ENCODE data around the gene C3orf70. TPM values are rescaled to one million over a fixed set of nuclear protein-coding genes. Genes with fewer than 3 reads are reported as not detected.

C3orf70 gene
- total and polyA plus RNA-seq, 2 of the 8 experiments (the other 6 are each of a cell fraction or from before 2014, with no cell fraction given), result 1.7 to 2.0 TPM

DNA sequence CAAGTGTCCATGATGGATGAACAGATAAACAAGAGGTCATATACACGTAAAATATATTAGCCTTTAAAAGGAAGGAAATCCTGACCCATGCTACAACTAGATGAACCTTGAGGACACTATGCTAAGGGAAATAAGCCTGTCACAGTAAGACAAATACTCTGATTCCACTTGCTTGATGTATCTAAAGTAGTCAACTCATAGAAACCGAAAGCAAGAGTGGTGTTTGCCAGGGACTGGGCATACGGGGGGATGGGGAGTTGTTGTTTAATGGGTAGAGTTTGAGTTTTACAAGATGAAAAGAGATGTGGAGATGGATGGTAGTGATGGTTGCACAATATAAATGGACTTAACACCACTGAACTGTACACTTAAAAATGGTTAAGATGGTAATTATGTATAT, 65.4 kb downstream of the C3orf70 start:
- Histone ChIP-seq H3K18ac (ENCODE audit: extremely low read depth, low read length) (no peak overlapping the region), H3K4me2 (ENCODE audit: insufficient read depth in 1 of 2, low read depth in 2 of 2, low read length in 2 of 2) (no peak overlapping the region), H2AFZ (ENCODE audit: low read length) (no peak overlapping the region), H2BK20ac (ENCODE audit: low read length) (no peak overlapping the region), H3K79me1 (ENCODE audit: low read depth, low read length) (no peaks in the 10 kb centered on the region), H3K9me3 (ENCODE audit: insufficient read depth in 2 of 2, low read depth in 1 of 2, low read length in 1 of 2) (no peaks in the 10 kb centered on the region), H2BK120ac (replicated peaks; ENCODE audit: low read depth, low read length) (no peak overlapping the region), H3K79me2 (ENCODE audit: control insufficient read depth in 1 of 2, insufficient read depth in 2 of 2, low read length in 2 of 2) (no peaks in the 10 kb centered on the region), H2BK15ac (ENCODE audit: low read length) (no peak overlapping the region), H3K56ac (replicated peaks; ENCODE audit: insufficient read length, low read depth, low read length) (no peak overlapping the region), H3K14ac (ENCODE audit: insufficient read length) (no peak overlapping the region), H3K4me3 (ENCODE audit: extremely low read depth in 1 of 4, insufficient read depth in 2 of 4, low read depth in 3 of 4, low read length in 4 of 4) (no peak overlapping the region), H3K4me1 (replicated peaks in 1 of 4; ENCODE audit: control insufficient read depth in 3 of 4, insufficient read depth in 4 of 4, low read length in 3 of 4) (0 out of 7 replicates have a peak, but pooled peaks cover 0 to 5% (median 0%) of the 10 kb centered on the region in 4 experiments), H4K5ac (ENCODE audit: insufficient read length, low read depth, low read length) (no peak overlapping the region), H3K9ac (replicated peaks in 1 of 4; ENCODE audit: extremely low read depth in 1 of 4, low read depth in 3 of 4, low read length in 3 of 4) (no peak overlapping the region), H3K36me3 (ENCODE audit: control insufficient read depth in 2 of 4, insufficient read depth in 4 of 4, low read length in 3 of 4) (no peaks in the 10 kb centered on the region), H4K20me1 (replicated peaks in 1 of 2; ENCODE audit: control insufficient read depth in 1 of 2, insufficient read depth in 2 of 2, low read length in 2 of 2) (no peaks in the 10 kb centered on the region), H3K23me2 (ENCODE audit: low read depth, low read length) (no peaks in the 10 kb centered on the region), H3K27ac (ENCODE audit: low read depth, low read length) (no peak overlapping the region), H2BK5ac (ENCODE audit: low read depth, low read length) (no peak overlapping the region), H3K4ac (replicated peaks; ENCODE audit: insufficient read length, low read depth, low read length) (no peak overlapping the region), H3K23ac (ENCODE audit: insufficient read length) (no peak overlapping the region), H4K91ac (replicated peaks; ENCODE audit: insufficient read length, low read length) (no peak overlapping the region), H2AK5ac (ENCODE audit: low read depth, low read length) (no peak overlapping the region), H2BK12ac (ENCODE audit: low read depth, low read length) (no peak overlapping the region), H3K27me3 (replicated peaks in 1 of 4; ENCODE audit: control insufficient read depth in 3 of 4, extremely low read depth in 1 of 4, insufficient read depth in 3 of 4, low read length in 3 of 4) (no peaks in the 10 kb centered on the region), H4K8ac (ENCODE audit: extremely low read depth, insufficient read depth, low read length) (no peak overlapping the region)
- WGBS, 2 experiments (ENCODE audit: extremely low coverage in 1 of 2, insufficient coverage in 1 of 2, insufficient read length in 1 of 2, insufficient replicate concordance in 2 of 2, low coverage in 1 of 2, low lambda C conversion rate in 2 of 2, missing lambda C conversion rate in 1 of 2), result 87% methylated on average over 3 of the region's 3 CpGs; no CpG with 5 or more reads in 1 of the 2 experiments
- DNase-seq (ENCODE audit: low read depth in 1 of 2, low spot score in 2 of 2) (no peak), FAIRE-seq (no peak)
- ChIA-PET CTCF (ENCODE audit: partially characterized antibody) (interaction anchor here (1.3 to 3.1 kb wide), 2 partner anchors 16 to 89 kb away, joined by 6 to 8 read pairs; no protein-coding TSS in a partner anchor), POLR2A (ENCODE audit: partially characterized antibody) (no interaction called here)
- TF ChIP-seq SIRT6 (IDR thresholded peaks at IDR 0.05; ENCODE audit: low read length) (no peak), NRF1 (IDR thresholded peaks at IDR 0.05; ENCODE audit: low read depth, low read length) (no peak), SUZ12 (IDR thresholded peaks at IDR 0.05; ENCODE audit: low read length) (no peak)
- TF ChIP-seq, protein P1, sequence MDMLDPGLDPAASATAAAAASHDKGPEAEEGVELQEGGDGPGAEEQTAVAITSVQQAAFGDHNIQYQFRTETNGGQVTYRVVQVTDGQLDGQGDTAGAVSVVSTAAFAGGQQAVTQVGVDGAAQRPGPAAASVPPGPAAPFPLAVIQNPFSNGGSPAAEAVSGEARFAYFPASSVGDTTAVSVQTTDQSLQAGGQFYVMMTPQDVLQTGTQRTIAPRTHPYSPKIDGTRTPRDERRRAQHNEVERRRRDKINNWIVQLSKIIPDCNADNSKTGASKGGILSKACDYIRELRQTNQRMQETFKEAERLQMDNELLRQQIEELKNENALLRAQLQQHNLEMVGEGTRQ (IDR thresholded peaks at IDR 0.05; ENCODE audit: low read length), result no peak
